K562 (cell line): ENCODE results near the gene LPA. TPM values are rescaled to one million over a fixed set of nuclear protein-coding genes. Genes with fewer than 3 reads are reported as not detected.

ENCODE experiments used
- CEBPB ChIP-seq: fragments of 450-650 bp; IDR thresholded peaks from 2 replicates; pipeline ENCODE4 v1.6.1; 2016; ENCODE audit warnings: missing genetic modification characterization, missing compliant biosample characterization
- ETS2 ChIP-seq: IDR thresholded peaks from 2 replicates; pipeline ENCODE4 v1.6.1; 2016; ENCODE audit warnings: borderline replicate concordance, missing genetic modification characterization, mild to moderate bottlenecking, moderate library complexity, missing compliant biosample characterization; ENCODE audit not compliant: poor library complexity, severe bottlenecking
- HNRNPK ChIP-seq: fragments of 200-400 bp; formaldehyde crosslinking; IDR thresholded peaks from one replicate; pipeline ENCODE4 v1.6.1; 2018; ENCODE audit warnings: mild to moderate bottlenecking, low read depth, low read length; ENCODE audit not compliant: poor library complexity, severe bottlenecking
- HNRNPL ChIP-seq: fragments of 200-400 bp; formaldehyde crosslinking; IDR thresholded peaks from 2 replicates; pipeline ENCODE4 v1.6.1; 2017; ENCODE audit warnings: low read depth, mild to moderate bottlenecking, low read length
- NFYB ChIP-seq: IDR thresholded peaks from 2 replicates; pipeline ENCODE4 v1.6.1; 2011; ENCODE audit warnings: mild to moderate bottlenecking, moderate library complexity; ENCODE audit not compliant: insufficient read length; ENCODE audit errors: extremely low read depth
- SMC3 ChIP-seq: conservative IDR thresholded peaks from 2 replicates; pipeline ENCODE4 v1.6.1; 2011; ENCODE audit warnings: low read depth, low read length, improper control_type of control experiment; ENCODE audit not compliant: insufficient read depth
- STAG1 ChIP-seq: sonication (generic); formaldehyde crosslinking; IDR thresholded peaks from 2 replicates; pipeline ENCODE4 v1.5.0; 2020; ENCODE audit warnings: missing genetic modification reagents, borderline replicate concordance
- TARDBP ChIP-seq: fragments of 450-650 bp; IDR thresholded peaks from 2 replicates; pipeline ENCODE4 v1.6.1; 2016
- TBP ChIP-seq: optimal IDR thresholded peaks from 2 replicates; pipeline ENCODE3; 2011; ENCODE audit warnings: low read depth, low read length, improper control_type of control experiment
- XRCC5 ChIP-seq: fragments of 200-400 bp; formaldehyde crosslinking; IDR thresholded peaks from 2 replicates; pipeline ENCODE4 v1.6.1; 2017; ENCODE audit warnings: low read depth, mild to moderate bottlenecking, low read length
- ZNF134 ChIP-seq: fragments of 250-450 bp; sonication (Bioruptor Pico); conservative IDR thresholded peaks from 2 replicates; pipeline ENCODE4 v1.4.0; 2020
- ZNF24 ChIP-seq: fragments of 450-650 bp; IDR thresholded peaks from 2 replicates; pipeline ENCODE4 v1.6.1; 2016
- polyA plus RNA-seq, 8 experiments: library from polyadenylated mRNA; depleted of rRNA in 4 of 8; stranded (reverse) in 5 of 8; unstranded in 3 of 8; fragments of >200 nt; fragmentation: Nextera tagmentation in 2 of 8; fragmentation: Illumina TruSeq in 1 of 8; extraction: Ambion mirVana in 2 of 8; extraction: Trizol in 1 of 8; gene quantifications; 2 replicates each; pipeline versions ENCODE4 v1.2.1 to v1.2.3, GENCODE V29; 2011 to 2014; ENCODE audit warnings: inconsistent platforms in 1 of 8, missing spikeins in 1 of 8
- total RNA-seq, 7 experiments: library from RNA; depleted of rRNA in 6 of 7; stranded (reverse); fragments of >200 nt in 6 of 7; fragmentation: Illumina TruSeq in 2 of 7; extraction: Trizol in 2 of 7; gene quantifications; 2 replicates each; pipeline versions ENCODE4 v1.2.1 to v1.2.3, GENCODE V29; 2011 to 2021; ENCODE audit warnings: low replicate concordance in 1 of 7
- TF ChIP-seq, protein P1 (sequence below): sonication (generic); formaldehyde crosslinking; IDR thresholded peaks from 2 replicates; pipeline ENCODE4 v1.8.0; 2022; ENCODE audit warnings: mild to moderate bottlenecking, missing genetic modification reagents
- TF ChIP-seq, protein P2 (sequence below), 2 experiments: fragments of 450-650 bp; formaldehyde crosslinking in 1 of 2; IDR thresholded peaks; 2 replicates each; pipeline versions ENCODE4 v1.4.0 to v1.6.1; 2014 to 2020; ENCODE audit warnings: mild to moderate bottlenecking in 2 of 2, borderline replicate concordance in 1 of 2, low read depth in 1 of 2
- TF ChIP-seq, protein P3 (sequence below), 3 experiments: IDR thresholded peaks in 2 of 3; conservative IDR thresholded peaks in 1 of 3; 2 replicates each; pipeline ENCODE4 v1.5.1; 2011 to 2012; ENCODE audit warnings: low read length in 3 of 3, mild to moderate bottlenecking in 3 of 3, control low read depth in 2 of 3, improper control_type of control experiment in 1 of 3, inconsistent platforms in 1 of 3, low read depth in 1 of 3, mixed read lengths in 1 of 3, moderate library complexity in 1 of 3; ENCODE audit not compliant: insufficient read depth in 2 of 3

LPA gene
- total and polyA plus RNA-seq, 9 of the 15 experiments (the other 6 are each of a cell fraction or from before 2014, with no cell fraction given): 0.01 to 0.18 (median 0.07) TPM; not detected in 6

DNA sequence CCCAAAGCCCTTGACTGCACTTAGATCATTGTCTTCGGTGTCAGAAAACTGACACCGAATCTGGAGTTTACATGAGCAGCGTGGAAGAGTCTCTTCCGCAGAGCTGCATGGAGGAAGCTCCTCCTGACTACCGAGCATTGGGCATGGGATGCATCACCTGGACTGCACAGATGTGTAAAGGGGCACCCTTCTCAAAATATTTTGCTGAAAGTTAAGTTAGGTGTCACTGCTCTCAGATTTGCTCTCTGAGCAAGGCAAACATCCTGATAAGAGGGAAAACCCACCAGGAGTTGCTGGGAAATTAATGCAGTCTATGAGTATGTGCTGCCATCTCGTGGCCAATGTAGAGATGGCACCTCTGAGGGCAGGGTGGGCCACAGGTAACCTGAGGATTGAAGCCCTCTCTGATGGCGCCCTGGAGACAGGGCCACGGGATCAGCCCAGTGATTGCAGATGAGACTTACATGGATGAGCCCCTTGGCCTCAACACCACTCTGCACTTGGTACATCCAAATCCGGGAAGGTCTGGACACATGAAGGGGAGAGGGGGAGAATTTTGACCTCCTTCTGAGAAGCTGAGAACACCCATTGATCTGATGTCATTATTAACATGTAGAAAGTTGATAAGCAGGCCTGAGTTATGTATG, 129.9 kb downstream of the LPA start (continued):
- TF ChIP-seq, protein P1, sequence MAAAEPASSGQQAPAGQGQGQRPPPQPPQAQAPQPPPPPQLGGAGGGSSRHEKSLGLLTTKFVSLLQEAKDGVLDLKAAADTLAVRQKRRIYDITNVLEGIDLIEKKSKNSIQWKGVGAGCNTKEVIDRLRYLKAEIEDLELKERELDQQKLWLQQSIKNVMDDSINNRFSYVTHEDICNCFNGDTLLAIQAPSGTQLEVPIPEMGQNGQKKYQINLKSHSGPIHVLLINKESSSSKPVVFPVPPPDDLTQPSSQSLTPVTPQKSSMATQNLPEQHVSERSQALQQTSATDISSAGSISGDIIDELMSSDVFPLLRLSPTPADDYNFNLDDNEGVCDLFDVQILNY (CRISPR knock-in tag): no peak
- TF ChIP-seq, protein P2, sequence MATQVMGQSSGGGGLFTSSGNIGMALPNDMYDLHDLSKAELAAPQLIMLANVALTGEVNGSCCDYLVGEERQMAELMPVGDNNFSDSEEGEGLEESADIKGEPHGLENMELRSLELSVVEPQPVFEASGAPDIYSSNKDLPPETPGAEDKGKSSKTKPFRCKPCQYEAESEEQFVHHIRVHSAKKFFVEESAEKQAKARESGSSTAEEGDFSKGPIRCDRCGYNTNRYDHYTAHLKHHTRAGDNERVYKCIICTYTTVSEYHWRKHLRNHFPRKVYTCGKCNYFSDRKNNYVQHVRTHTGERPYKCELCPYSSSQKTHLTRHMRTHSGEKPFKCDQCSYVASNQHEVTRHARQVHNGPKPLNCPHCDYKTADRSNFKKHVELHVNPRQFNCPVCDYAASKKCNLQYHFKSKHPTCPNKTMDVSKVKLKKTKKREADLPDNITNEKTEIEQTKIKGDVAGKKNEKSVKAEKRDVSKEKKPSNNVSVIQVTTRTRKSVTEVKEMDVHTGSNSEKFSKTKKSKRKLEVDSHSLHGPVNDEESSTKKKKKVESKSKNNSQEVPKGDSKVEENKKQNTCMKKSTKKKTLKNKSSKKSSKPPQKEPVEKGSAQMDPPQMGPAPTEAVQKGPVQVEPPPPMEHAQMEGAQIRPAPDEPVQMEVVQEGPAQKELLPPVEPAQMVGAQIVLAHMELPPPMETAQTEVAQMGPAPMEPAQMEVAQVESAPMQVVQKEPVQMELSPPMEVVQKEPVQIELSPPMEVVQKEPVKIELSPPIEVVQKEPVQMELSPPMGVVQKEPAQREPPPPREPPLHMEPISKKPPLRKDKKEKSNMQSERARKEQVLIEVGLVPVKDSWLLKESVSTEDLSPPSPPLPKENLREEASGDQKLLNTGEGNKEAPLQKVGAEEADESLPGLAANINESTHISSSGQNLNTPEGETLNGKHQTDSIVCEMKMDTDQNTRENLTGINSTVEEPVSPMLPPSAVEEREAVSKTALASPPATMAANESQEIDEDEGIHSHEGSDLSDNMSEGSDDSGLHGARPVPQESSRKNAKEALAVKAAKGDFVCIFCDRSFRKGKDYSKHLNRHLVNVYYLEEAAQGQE (IDR thresholded peaks at IDR 0.05; ENCODE audit: borderline replicate concordance): peak; percentile 81
- TF ChIP-seq, protein P2 (CRISPR knock-in tag; IDR thresholded peaks at IDR 0.05; ENCODE audit: low read depth): no peak
- TF ChIP-seq ZNF24 (0 out of 2 replicates have a peak, but pooled peaks have one; percentile 22), SMC3 (peak; percentile 69), CEBPB (tag) (no peak), ZNF134 (CRISPR knock-in tag) (peak; percentile 74), ETS2 (tag) (no peak), TBP (peak; percentile 15), STAG1 (peak; percentile 63; the same call in 1 of the 2 replicates), TARDBP (0 out of 2 replicates have a peak, but pooled peaks have one; percentile 42), NFYB (no peak), XRCC5 (peak; percentile 74; the same call in 1 of the 2 replicates), HNRNPL (no peak), HNRNPK (no peak)
- TF ChIP-seq, protein P3, sequence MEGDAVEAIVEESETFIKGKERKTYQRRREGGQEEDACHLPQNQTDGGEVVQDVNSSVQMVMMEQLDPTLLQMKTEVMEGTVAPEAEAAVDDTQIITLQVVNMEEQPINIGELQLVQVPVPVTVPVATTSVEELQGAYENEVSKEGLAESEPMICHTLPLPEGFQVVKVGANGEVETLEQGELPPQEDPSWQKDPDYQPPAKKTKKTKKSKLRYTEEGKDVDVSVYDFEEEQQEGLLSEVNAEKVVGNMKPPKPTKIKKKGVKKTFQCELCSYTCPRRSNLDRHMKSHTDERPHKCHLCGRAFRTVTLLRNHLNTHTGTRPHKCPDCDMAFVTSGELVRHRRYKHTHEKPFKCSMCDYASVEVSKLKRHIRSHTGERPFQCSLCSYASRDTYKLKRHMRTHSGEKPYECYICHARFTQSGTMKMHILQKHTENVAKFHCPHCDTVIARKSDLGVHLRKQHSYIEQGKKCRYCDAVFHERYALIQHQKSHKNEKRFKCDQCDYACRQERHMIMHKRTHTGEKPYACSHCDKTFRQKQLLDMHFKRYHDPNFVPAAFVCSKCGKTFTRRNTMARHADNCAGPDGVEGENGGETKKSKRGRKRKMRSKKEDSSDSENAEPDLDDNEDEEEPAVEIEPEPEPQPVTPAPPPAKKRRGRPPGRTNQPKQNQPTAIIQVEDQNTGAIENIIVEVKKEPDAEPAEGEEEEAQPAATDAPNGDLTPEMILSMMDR (IDR thresholded peaks at IDR 0.05 in 2 of 3, conservative IDR thresholded peaks at IDR 0.05 in 1 of 3; ENCODE audit: insufficient read depth in 2 of 3, low read depth in 1 of 3, low read length in 3 of 3): peak; percentile 79 to 94 (median 83)
- TF ChIP-seq, all 486 proteins: peak for 12
